Spinal cord (tissue), 10 donors: Measurements from ENCODE around the gene WWTR1. TPM values are rescaled to one million over a fixed set of nuclear protein-coding genes. Genes with fewer than 3 reads are reported as not detected.

Experiments
- DNase-seq, 6 donors: peaks; one replicate each; pipeline versions ENCODE4 v3.0.0 to v3.0.0-alpha.2; 2013 to 2015; ENCODE audit warnings: low spot score in 6 of 6, low read depth in 4 of 6
- H3K27ac ChIP-seq: one replicate; pipeline ENCODE4 v1.5.1; 2013; ENCODE audit warnings: low read depth, low read length, control low read depth
- H3K27me3 ChIP-seq: one replicate; pipeline ENCODE4 v1.6.1; 2013; ENCODE audit warnings: low read length; ENCODE audit not compliant: control insufficient read depth, insufficient read depth
- H3K36me3 ChIP-seq: one replicate; pipeline ENCODE4 v1.6.1; 2013; ENCODE audit warnings: low read length; ENCODE audit not compliant: control insufficient read depth, insufficient read depth
- H3K4me1 ChIP-seq: one replicate; pipeline ENCODE4 v1.6.1; 2013; ENCODE audit warnings: low read length; ENCODE audit not compliant: control insufficient read depth, insufficient read depth
- H3K4me3 ChIP-seq: one replicate; pipeline ENCODE4 v1.5.1; 2013; ENCODE audit warnings: low read depth, low read length, control low read depth
- H3K9me3 ChIP-seq: one replicate; pipeline ENCODE4 v1.6.1; 2013; ENCODE audit warnings: low read length; ENCODE audit not compliant: control insufficient read depth, insufficient read depth
- WGBS: methylation state at CpG from one replicate; pipeline ENCODE4 v1.1.5; 2013; ENCODE audit warnings: missing lambda C conversion rate; ENCODE audit not compliant: insufficient coverage; 5-methylcytosine and 5-hydroxymethylcytosine counted together
- polyA plus RNA-seq, 2 donors: library from polyadenylated mRNA; unstranded; fragments of 120-200 nt; gene quantifications; one replicate each; pipeline ENCODE4 v1.2.1, GENCODE V29; 2013; ENCODE audit not compliant: insufficient read length in 2 of 2
- total RNA-seq, 2 donors: library from RNA; depleted of rRNA in 1 of 2; stranded (reverse); fragments of 120-200 nt in 1 of 2; fragments of >200 nt in 1 of 2; gene quantifications; one replicate each; pipeline versions ENCODE4 v1.2.3 to v1.2.4, GENCODE V29; 2013 to 2014
- donor health status: healthy.

WWTR1 gene
- total and polyA plus RNA-seq, 4 donors = 41.7 to 58.8 (median 44.1) TPM

DNA sequence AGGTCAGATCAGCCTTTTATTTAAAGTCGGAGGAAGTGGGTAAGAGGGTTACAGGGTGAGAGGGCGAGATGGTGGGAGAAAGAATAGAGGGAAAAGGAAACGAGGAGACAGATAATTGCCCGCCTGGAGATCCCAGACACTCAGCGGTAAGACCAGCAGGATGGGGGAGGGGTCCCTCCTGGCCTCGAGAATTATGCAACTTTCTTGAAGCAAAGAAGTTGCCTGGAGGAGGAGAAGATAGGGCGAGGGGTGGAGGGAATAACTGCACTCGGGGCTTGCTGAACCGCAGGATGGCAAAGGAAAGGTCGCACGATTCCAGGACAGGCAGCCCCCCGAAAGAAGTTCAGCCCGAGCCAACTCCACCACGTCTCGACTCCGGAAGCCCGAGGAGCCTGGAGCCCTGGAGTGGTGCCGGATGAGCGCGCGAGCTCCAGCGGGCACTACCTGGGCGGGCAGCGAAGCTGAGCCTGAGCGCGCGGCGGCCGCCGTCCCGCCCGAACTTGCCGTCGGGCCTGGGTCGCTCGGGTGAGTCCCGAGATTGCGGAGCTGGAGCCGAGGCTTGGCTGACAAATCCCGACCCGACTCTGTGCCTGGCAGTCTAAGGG, 402 bp downstream of the WWTR1 start:
- peaks cover 25% of the 10 kb centered on the region for H3K27me3 ChIP-seq
- peak overlapping the region; percentile 98 for H3K27ac ChIP-seq
- peak in 3 of 6 donors; percentile 29 to 65 (median 46) for DNase-seq
- peak overlapping the region; percentile 84 for H3K4me3 ChIP-seq
- H3K4me1 ChIP-seq = peaks cover 29% of the 10 kb centered on the region
- H3K9me3 ChIP-seq = no peaks in the 10 kb centered on the region
- under 1% methylated on average over 41 of the region's 41 CpGs for WGBS
- H3K36me3 ChIP-seq = no peaks in the 10 kb centered on the region

- peak in 2 of 6 donors; percentile 27 to 31 for DNase-seq
- WGBS = no CpG with 5 or more reads among the region's 2 CpGs
- Histone ChIP-seq H3K27me3 (peaks cover 25% of the 10 kb centered on the region), H3K9me3 (no peaks in the 10 kb centered on the region), H3K4me3 (peak overlapping the region; percentile 84), H3K36me3 (no peaks in the 10 kb centered on the region), H3K4me1 (peaks cover 29% of the 10 kb centered on the region), H3K27ac (peak overlapping the region; percentile 98)
Observed at GRCh38 chr3:149655826-149656574, 1.8 kb downstream of the WWTR1 start.

DNA sequence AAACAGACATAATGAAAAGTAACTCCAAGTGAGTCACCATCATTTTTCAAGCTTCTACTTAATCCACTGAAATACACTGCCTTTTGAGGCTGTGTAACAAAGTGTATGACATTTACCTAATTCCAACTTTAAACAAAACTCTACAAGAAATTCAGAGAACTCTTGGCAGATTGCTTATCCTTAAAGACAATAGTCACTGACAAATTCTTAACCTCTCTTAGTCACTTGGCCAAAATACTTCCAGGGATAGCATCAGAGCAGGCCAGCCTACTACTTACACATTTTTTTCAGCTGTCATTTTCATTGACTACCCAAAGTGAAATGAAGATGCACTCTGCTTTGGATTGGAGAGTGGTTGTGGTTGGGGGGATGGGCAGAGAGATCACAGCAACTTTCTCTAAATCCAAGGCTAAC, 3.6 kb downstream of the WWTR1 start:
- DNase-seq = no peak
- H3K9me3 ChIP-seq = no peaks in the 10 kb centered on the region
- peaks cover 26% of the 10 kb centered on the region for H3K4me1 ChIP-seq
- H3K4me3 ChIP-seq = peak overlapping the region; percentile 26
- H3K36me3 ChIP-seq = no peaks in the 10 kb centered on the region
- H3K27ac ChIP-seq = peak overlapping the region; percentile 29
- peaks cover 22% of the 10 kb centered on the region for H3K27me3 ChIP-seq

DNA sequence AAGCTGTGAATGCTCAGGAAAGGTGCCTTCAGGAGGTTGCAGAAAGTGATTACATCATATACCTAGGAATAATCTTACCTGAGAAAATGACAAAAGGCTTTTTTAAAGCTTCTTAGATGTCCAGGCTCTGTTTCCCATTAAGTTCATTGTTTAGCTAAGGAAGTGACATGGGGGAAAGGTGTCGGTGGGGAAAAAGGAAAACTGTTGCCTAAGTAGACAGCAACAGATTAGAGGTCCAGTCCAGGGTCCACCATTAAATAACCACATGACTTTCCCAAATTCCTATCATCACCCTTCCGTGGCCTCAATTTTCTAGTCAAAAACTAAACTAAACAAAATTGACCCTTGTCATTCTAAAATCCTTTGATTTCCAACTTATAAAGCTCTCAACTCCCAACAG, 4.3 kb downstream of the WWTR1 start:
- Histone ChIP-seq H3K4me1 (peaks cover 26% of the 10 kb centered on the region), H3K9me3 (no peaks in the 10 kb centered on the region), H3K27ac (no peak overlapping the region), H3K27me3 (peaks cover 18% of the 10 kb centered on the region), H3K4me3 (no peak overlapping the region), H3K36me3 (no peaks in the 10 kb centered on the region)
- 90% methylated on average over 1 of the region's 2 CpGs for WGBS
- no peak for DNase-seq

- Histone ChIP-seq H3K27me3 (peaks cover 14% of the 10 kb centered on the region), H3K36me3 (no peaks in the 10 kb centered on the region), H3K4me3 (no peak overlapping the region), H3K27ac (no peak overlapping the region), H3K4me1 (peaks cover 25% of the 10 kb centered on the region), H3K9me3 (no peaks in the 10 kb centered on the region)
- no CpG with 5 or more reads among the region's 1 CpG for WGBS
- no peak for DNase-seq
Observed at GRCh38 chr3:149653136-149653535, 4.7 kb downstream of the WWTR1 start.

DNA sequence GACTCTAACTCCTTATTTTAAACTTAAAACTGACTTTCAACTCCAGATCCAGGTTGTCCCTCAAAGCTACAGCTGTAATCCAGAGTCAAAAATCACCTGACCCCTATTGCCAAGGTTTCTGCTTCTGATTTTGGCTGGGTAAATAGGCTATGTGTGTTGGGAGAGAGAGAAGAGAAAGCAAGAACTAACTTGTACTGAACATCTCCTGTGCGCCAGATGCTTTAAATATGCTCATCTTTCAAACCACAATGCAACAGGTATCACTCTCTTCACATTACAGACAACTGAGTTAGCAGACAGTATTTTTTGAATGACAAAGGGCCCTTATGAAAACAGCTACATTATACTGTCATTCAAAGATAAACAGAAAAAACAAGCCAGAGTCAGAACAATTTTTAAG, 7.0 kb downstream of the WWTR1 start:
- Histone ChIP-seq H3K4me1 (peaks cover 8% of the 10 kb centered on the region), H3K4me3 (no peak overlapping the region), H3K36me3 (no peaks in the 10 kb centered on the region), H3K9me3 (no peaks in the 10 kb centered on the region), H3K27me3 (no peaks in the 10 kb centered on the region), H3K27ac (no peak overlapping the region)
- no peak for DNase-seq
- WGBS = no CpG with 5 or more reads among the region's 1 CpG

- no peak for DNase-seq
- Histone ChIP-seq H3K27me3 (no peaks in the 10 kb centered on the region), H3K4me1 (peaks cover 11% of the 10 kb centered on the region), H3K4me3 (no peak overlapping the region), H3K9me3 (no peaks in the 10 kb centered on the region), H3K27ac (no peak overlapping the region), H3K36me3 (no peaks in the 10 kb centered on the region)
- 85% methylated on average over 2 of the region's 3 CpGs for WGBS
Observed at GRCh38 chr3:149648525-149648924, 9.3 kb downstream of the WWTR1 start.

- no peaks in the 10 kb centered on the region for H3K27me3 ChIP-seq
- no peaks in the 10 kb centered on the region for H3K36me3 ChIP-seq
- H3K27ac ChIP-seq = no peak overlapping the region
- no peak overlapping the region for H3K4me3 ChIP-seq
- no peaks in the 10 kb centered on the region for H3K9me3 ChIP-seq
- peaks cover 11% of the 10 kb centered on the region for H3K4me1 ChIP-seq
- DNase-seq = no peak
- no CpG with 5 or more reads among the region's 1 CpG for WGBS
Observed at GRCh38 chr3:149647812-149648211, 10.0 kb downstream of the WWTR1 start.

DNA sequence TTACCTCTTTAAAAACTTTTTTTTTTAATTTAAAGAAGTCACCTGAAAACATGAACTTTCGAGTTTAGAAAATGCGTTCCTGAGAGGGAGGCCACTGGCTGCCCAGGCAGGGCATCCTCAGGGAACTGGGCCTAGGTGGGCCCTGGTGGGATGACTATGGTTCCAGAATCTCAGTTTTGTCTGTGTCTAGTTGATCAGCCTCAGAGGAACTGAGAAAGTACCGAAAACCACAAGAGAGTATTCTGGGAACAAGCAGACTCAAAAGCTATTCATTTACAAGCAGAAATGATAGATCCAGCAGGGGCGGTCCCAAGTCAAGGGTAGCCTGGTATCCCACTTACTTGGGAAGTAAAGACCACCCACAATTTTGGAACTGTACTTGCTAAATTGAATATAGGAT, 10.5 kb downstream of the WWTR1 start:
- no peak for DNase-seq
- H3K4me1 ChIP-seq = peaks cover 11% of the 10 kb centered on the region
- no peak overlapping the region for H3K27ac ChIP-seq
- 100% methylated on average over 3 of the region's 4 CpGs for WGBS
- no peaks in the 10 kb centered on the region for H3K9me3 ChIP-seq
- no peak overlapping the region for H3K4me3 ChIP-seq
- H3K27me3 ChIP-seq = no peaks in the 10 kb centered on the region
- H3K36me3 ChIP-seq = no peaks in the 10 kb centered on the region

DNA sequence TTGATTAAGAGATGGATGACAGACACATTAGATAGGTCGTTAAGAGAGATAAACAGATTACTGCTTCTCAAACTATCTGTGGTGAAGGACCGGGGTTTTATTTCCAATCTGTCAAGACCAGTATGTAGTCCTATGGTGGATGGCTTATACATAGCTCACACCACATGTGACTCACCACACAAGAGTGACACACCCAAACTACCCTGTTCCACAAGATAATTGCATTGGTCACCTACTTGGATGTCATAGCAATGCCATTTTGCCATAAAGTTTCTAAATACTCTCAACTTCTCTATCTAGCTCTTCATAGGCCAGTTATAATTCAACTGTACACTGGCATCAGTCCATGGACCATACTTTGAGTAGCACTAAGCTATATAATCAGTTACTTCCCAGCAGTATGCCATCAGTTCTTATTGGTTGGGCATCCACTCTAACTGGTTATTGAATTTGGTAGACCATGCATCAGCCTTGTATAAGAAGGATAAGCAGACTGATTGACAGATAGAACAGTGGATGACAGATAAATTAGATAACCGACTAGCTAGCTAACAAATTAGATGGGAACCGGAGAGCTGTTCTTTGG, 11.6 kb downstream of the WWTR1 start:
- no peak overlapping the region for H3K27ac ChIP-seq
- no peaks in the 10 kb centered on the region for H3K36me3 ChIP-seq
- H3K9me3 ChIP-seq = no peaks in the 10 kb centered on the region
- H3K27me3 ChIP-seq = no peaks in the 10 kb centered on the region
- WGBS = no CpG with 5 or more reads among the region's 4 CpGs
- no peak overlapping the region for H3K4me3 ChIP-seq
- H3K4me1 ChIP-seq = peaks cover 11% of the 10 kb centered on the region
- DNase-seq = no peak
